GM21528 (cell line): ENCODE data around the gene SYT6.

Experiments
- ATAC-seq: cut with Tn5 transposase; IDR thresholded peaks from one replicate; pipeline ENCODE4 v1.9.1; 2021; ENCODE audit warnings: mild to moderate bottlenecking, moderate library complexity; ENCODE audit not compliant: unreplicated experiment, low FRiP score

SYT6 gene

GRCh38 chr1:114094675-114095074, 59.0 kb downstream of the SYT6 start:
- no peak for ATAC-seq

DNA sequence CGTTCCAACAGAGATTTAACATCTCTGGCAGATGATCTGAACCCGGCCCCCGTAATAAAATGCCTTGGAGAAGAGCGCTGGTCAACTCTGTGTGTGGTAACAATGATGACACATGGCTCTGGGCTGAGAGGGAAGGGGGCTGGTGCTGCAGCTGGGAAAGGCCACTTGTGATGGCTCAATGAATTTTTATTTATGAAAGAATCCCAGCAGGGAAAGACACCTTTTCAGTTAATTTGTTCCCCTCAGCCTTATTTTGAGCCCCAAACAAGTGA, 59.4 kb downstream of the SYT6 start:
- no peak for ATAC-seq

- ATAC-seq: no peak
Observed at GRCh38 chr1:114093624-114094362, 59.9 kb downstream of the SYT6 start.

DNA sequence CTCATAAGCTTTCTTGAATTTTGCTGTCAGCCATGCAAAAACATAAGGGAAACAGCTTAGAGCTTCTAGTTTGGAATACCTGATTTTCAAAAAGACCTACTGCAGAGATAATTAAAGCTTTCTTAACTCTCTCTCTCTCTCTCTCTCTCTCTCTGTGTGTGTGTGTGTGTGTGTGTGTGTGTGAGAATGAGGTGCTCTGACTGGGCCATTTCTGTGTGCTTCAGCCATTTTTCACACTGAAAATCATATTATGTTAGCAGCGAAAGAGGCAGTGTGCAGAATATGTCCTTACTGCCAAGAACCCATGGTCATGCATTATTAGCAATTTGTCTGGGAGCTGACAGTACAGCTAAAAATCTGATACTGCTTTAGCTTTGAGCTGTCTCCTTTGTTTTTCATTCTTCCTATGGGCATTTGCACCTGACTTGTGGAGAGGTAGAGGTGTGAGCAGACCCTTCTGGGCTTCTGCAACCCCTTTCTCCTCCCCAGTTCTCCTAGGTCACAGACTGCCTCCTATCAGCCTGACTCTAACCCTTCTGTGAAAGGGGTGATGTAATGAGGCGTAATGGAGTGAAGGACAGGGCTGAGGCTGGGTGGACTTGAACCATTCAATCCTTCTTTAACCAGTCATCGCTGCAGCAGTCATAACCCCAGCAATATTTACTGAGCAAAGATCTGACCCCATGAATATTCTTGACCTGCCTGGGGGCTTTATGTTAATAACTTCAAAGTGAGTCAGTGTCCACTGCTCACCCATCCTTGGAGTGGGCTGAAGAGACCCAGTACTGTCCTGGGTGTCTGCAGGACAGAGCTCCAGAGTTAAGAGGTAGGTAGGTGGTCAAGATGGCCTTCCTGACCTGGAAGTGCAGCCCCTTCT, 61.2 kb downstream of the SYT6 start:
- no peak for ATAC-seq

- ATAC-seq: no peak
Observed at GRCh38 chr1:114091711-114092110, 62.0 kb downstream of the SYT6 start.

DNA sequence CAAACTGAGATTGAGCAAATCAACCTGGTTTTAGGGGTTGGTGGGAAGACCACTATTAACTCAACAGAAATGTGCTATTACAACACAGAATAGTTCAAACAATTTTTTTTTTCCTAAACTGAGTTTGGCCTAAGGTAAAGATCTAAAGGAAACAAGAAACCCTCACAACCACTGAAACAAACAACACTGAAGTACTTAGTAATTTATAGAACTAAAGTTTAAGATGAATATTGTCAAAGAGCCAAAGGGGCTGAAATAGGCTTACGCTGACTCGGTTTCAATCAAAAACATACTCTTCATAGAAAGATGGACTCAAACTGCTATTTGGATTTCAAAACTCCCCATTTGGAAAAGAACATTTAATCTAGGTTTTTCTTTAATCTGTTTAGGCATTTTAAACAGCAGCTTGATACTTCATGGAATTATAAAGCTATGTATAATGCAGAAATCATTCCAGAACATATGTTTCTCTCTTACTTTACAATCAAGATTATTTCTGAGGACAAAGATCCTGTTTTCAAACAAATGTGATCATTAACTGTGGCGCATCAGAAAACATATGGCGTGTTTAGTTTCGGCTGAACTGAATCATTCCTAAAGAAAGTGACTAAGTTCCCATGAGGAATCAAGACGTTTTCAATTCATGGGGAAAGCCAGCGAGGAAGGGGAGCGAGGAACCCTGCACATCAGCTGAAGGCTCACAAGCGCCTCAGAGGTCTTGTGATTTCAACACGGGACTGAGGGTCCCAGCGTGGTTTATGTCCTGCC, 62.7 kb downstream of the SYT6 start:
- no peak for ATAC-seq

- ATAC-seq: no peak
Observed at GRCh38 chr1:114089502-114090138, 64.0 kb downstream of the SYT6 start.

GRCh38 chr1:114088392-114089299, 65.0 kb downstream of the SYT6 start:
- ATAC-seq: no peak

GRCh38 chr1:114087495-114087894, 66.2 kb downstream of the SYT6 start:
- no peak for ATAC-seq

DNA sequence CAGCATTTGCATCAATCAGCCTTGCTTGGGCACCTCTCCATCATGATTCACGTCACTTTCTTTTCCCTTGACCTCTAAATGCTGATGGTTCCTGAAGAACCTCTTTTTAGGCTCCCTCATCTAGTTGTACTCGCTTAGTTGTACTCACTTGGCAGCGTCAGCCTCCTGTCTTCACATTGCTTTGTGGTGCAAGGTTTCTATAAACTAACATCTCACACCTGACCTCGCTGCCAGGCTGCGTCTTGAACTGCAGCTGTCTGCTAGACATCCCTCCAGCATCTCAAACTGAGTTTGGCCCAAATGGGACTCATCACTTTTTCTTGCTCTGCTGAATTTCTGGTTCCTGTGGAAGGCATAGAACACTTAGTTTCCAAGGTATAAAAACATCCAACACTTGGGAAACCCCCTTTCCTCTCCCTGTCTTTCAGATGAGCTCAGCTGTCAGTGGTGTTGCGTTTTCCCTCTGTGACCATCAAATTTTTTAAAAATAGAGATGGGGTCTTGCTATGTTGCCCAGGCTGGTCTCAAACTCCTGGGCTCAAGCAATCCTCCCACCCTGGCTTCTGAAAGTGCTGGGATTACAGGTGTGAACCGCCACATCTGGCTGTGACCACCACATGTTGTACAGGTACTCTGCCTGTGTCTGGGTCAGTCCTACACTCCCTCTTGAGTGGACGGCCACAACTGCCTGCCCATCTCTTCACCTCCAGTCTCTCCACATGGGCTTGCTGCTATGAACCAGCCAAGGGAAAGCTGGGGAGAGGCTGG, 66.9 kb downstream of the SYT6 start:
- ATAC-seq: no peak

GRCh38 chr1:114082867-114083585, 70.6 kb downstream of the SYT6 start:
- ATAC-seq: no peak

DNA sequence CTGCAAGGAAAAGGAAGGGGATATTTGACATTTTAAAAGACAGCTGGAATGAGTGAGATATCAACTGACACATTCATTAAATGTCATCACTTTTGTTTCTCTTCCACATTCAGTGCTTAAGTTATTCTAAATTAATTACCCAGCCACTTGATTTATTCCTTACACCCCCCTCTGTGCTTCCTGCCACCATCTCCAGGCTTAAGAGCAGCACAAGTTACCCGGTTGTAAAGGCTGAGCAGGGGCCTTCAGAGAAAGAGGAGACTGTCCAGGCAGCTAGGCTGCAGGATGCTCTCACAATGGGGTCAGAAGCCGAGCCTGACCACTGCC, 71.4 kb downstream of the SYT6 start:
- ATAC-seq: no peak

GRCh38 chr1:114081437-114082303, 72.0 kb downstream of the SYT6 start:
- no peak for ATAC-seq

DNA sequence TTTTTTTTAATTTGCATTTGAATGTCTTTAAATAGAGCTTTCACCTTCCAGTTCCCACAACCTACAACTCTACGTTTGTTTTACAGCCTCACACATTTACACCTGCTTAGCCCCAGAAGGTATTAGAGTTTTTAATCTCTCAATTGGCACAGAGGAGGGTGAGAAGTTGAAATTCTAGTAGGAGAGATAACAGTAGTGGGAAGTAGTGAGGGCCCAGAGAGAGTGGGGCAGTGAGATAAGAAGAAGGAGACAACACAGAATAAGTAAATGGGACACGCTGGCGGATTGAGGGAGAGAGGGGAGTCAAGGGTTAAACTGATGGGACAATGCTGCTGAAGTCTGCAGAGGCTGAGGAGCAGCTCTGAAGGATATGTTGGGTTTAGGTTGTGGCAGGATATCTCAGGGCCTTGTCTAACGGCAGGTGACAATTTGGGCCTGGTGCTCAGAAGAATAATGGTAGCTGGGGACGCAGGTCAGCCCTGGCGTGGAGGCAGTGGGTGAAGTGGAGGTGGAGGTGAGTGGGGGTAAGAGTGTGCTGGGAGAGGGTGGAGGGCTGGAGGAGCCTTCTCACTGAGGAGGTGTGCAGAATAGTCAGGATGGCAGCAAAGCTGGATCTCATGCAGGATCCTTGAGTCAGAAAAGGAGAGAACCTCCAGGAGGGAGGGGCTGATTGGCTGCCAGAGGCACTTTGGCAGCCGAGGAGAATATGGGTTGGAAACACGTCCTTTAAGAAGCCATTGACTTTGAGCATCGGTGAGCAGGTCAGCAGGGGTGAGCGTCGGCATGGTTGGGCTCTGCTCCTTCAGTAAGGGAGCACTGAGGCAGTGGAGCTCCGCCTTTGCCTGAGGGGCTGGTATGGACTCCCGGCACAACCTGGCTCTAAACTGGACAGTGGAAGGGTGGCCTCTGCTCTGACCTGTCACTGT, 72.9 kb downstream of the SYT6 start:
- no peak for ATAC-seq

DNA sequence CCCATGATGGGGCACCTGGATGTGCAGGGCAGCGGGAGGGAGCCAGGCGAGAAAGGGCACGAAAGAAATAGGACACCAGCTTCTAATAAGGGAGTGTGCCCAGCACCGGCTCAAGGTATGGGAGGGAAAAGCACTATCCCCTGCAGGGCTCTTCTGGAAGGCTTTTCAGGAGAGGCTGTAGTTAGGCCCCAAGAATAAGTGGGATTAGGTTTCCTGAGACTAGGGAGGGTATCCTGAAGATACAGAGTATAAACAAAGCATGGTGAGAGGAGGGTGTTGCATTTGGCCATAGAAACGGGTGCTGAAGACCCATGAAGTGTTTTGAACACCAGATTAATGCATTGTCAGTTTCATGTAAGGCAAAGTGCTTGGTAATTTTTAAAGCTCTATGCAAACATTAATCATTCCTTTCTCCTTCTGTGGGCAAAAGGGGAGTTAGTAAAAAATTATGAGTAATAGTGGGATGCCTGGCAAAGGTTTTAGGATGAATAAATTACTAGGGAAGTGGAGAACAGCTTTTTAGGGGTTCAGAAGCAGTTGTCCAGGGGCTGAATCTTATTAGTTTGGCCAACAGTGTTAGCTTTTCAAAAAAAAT, 74.0 kb downstream of the SYT6 start:
- no peak for ATAC-seq

DNA sequence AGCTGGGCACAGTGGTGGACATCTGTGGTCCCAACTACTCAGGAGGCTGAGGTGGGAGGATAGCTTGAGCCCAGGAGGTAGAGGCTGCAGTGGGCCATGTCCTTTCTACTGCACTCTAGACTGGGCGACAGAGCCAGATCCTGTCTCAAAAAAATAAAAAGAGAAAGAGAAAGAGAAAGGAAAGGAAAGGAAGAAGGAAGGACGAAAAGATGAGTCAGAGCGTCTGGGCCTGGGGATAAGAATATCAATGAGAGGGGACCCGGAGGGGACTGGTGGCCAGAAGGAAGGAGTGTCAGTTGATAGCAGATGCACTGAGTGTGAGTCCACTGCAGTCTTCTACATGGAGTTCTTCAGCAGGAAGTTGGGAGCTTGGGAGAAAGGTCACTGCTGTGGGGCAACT, 75.6 kb downstream of the SYT6 start:
- no peak for ATAC-seq
